AG04450 (cell line): Measurements from ENCODE around the gene VWF. TPM values are rescaled to one million over a fixed set of nuclear protein-coding genes. Genes with fewer than 3 reads are reported as not detected.

ENCODE experiments used
- CTCF ChIA-PET: fragments of 300-600, 350-600 bp; formaldehyde crosslinking; extraction: SDS; loops from one replicate; lab custom pipeline; 2022; ENCODE audit warnings: antibody characterized with exemption, inconsistent platforms; lab: Charles Lee
- POLR2A ChIA-PET: fragments of 350-600 bp; formaldehyde crosslinking; extraction: SDS; loops from one replicate; lab custom pipeline; 2021; ENCODE audit warnings: antibody characterized with exemption, inconsistent platforms; lab: Yijun Ruan, JAX
- DNase-seq: peaks from one replicate; pipeline ENCODE4 v3.0.0-alpha.2; 2011; ENCODE audit warnings: low read depth, low spot score
- H3K27ac ChIP-seq: one replicate; pipeline ENCODE4 v1.5.1; 2012; ENCODE audit warnings: low read depth, low read length, control low read depth
- H3K27me3 ChIP-seq: one replicate; pipeline ENCODE4 v1.6.0; 2012; ENCODE audit warnings: low read length; ENCODE audit not compliant: control insufficient read depth, insufficient read depth
- H3K4me3 ChIP-seq: 2 replicates; pipeline ENCODE4 v1.5.1; 2011; ENCODE audit warnings: mild to moderate bottlenecking, low read depth, low read length, control low read depth
- H3K9me3 ChIP-seq: 2 replicates; pipeline ENCODE4 v1.5.1; 2012; ENCODE audit warnings: low read length; ENCODE audit not compliant: control insufficient read depth, insufficient read depth
- polyA plus RNA-seq: library from polyadenylated mRNA; depleted of rRNA; stranded (reverse); fragments of >200 nt; gene quantifications from 2 replicates; pipeline ENCODE4 v1.2.3, GENCODE V29; 2011
- TF ChIP-seq, protein P1 (sequence below): IDR thresholded peaks from 2 replicates; pipeline ENCODE4 v1.5.1; 2011; ENCODE audit warnings: low read depth, low read length, control low read depth, inconsistent platforms

Gene VWF
- polyA plus RNA-seq, 1 experiment = 0.35 TPM

DNA sequence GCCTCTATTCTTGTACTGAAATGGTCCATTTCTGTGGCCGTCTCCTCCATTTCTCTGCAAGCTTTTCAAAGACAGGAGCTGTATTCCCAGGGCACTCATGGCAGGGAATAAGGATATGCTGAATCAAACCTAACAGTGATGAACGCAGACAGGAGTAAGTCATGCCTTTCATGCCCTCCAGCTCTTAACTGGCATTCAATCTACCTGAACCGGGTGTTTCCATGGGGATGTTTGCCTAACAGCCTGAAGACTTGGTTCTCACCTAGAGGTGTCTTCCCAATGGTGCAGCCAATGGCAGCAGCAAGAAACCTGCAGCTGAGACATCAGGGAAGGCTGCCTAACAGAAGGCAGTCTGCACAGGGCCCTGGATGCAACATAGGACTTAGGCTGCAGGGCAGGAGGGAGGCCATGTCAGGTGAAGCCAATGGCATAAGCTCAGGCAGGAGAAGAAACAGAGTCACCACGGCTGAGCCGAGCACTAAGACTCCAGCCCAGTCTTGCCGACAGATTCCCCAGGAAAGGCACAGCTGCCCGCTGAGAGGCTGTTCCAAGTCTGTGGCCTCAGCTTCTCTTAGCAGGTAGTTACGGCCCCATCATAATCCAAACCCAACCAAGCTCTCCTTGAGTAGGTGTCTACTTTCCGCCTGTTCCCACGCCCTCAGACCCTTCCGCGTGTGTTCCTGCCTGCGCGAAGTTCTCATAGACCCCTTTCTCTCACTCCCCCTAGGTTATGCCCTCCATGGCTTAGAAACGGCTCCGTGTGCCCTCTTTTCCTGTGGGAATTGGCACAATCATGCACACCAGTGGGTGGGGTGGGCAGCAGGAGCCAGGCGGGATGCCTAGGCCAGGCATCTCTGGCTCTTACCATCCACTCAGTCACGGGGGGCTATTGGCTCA is 44.1 kb downstream of the VWF start:
- CTCF ChIA-PET = interaction anchor here (1.0 to 1.1 kb wide), 2 partner anchors 92 to 204 kb away, joined by 3 read pairs; no protein-coding TSS in a partner anchor
- H3K4me3 ChIP-seq = no peak overlapping the region
- TF ChIP-seq, protein P1, sequence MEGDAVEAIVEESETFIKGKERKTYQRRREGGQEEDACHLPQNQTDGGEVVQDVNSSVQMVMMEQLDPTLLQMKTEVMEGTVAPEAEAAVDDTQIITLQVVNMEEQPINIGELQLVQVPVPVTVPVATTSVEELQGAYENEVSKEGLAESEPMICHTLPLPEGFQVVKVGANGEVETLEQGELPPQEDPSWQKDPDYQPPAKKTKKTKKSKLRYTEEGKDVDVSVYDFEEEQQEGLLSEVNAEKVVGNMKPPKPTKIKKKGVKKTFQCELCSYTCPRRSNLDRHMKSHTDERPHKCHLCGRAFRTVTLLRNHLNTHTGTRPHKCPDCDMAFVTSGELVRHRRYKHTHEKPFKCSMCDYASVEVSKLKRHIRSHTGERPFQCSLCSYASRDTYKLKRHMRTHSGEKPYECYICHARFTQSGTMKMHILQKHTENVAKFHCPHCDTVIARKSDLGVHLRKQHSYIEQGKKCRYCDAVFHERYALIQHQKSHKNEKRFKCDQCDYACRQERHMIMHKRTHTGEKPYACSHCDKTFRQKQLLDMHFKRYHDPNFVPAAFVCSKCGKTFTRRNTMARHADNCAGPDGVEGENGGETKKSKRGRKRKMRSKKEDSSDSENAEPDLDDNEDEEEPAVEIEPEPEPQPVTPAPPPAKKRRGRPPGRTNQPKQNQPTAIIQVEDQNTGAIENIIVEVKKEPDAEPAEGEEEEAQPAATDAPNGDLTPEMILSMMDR = no peak
- H3K27me3 ChIP-seq = no peaks in the 10 kb centered on the region
- H3K27ac ChIP-seq = peak overlapping the region; percentile 11
- H3K9me3 ChIP-seq = no peaks in the 10 kb centered on the region
- no peak for DNase-seq
- POLR2A ChIA-PET = no interaction called here

GRCh38 chr12:6078398-6079096 is 45.9 kb downstream of the VWF start:
- H3K9me3 ChIP-seq = no peaks in the 10 kb centered on the region
- TF ChIP-seq, protein P1 = no peak
- no peak for DNase-seq
- H3K27me3 ChIP-seq = no peaks in the 10 kb centered on the region
- POLR2A ChIA-PET = no interaction called here
- CTCF ChIA-PET = no interaction called here
- no peak overlapping the region for H3K4me3 ChIP-seq
- no peak overlapping the region for H3K27ac ChIP-seq

GRCh38 chr12:6077692-6078083 is 46.8 kb downstream of the VWF start:
- Histone ChIP-seq H3K27ac (no peak overlapping the region), H3K4me3 (no peak overlapping the region), H3K27me3 (no peaks in the 10 kb centered on the region), H3K9me3 (no peaks in the 10 kb centered on the region)
- ChIA-PET CTCF (no interaction called here), POLR2A (no interaction called here)
- TF ChIP-seq, protein P1 = no peak
- no peak for DNase-seq

GRCh38 chr12:6076776-6077691 is 47.4 kb downstream of the VWF start:
- no peak overlapping the region for H3K27ac ChIP-seq
- POLR2A ChIA-PET = no interaction called here
- H3K4me3 ChIP-seq = no peak overlapping the region
- H3K9me3 ChIP-seq = no peaks in the 10 kb centered on the region
- no peaks in the 10 kb centered on the region for H3K27me3 ChIP-seq
- TF ChIP-seq, protein P1 = no peak
- DNase-seq = no peak
- CTCF ChIA-PET = interaction anchor here (0.6 kb wide), 1 partner anchor 19 kb away, joined by 3 read pairs; no protein-coding TSS in a partner anchor
